DMS79 treated with DMSO at 0.1 percent for 48 hours (cell line): ENCODE results near the gene IGF1R.

Source experiments
- DNase-seq: peaks from one replicate; lab custom pipeline; 2025; lab: John Stamatoyannopoulos, UW

Gene IGF1R

GRCh38 chr15:98799461-98800390 is 151.4 kb downstream of the IGF1R start:
- DNase-seq, result no peak

- peak; percentile 14 for DNase-seq
Observed at GRCh38 chr15:98800437-98801233, 152.3 kb downstream of the IGF1R start.

- no peak for DNase-seq
Observed at GRCh38 chr15:98801234-98801561, 152.9 kb downstream of the IGF1R start.

GRCh38 chr15:98802187-98802586 is 153.8 kb downstream of the IGF1R start:
- no peak for DNase-seq

GRCh38 chr15:98803228-98804056 is 155.1 kb downstream of the IGF1R start:
- no peak for DNase-seq

- DNase-seq, result no peak
Observed at GRCh38 chr15:98804057-98804380, 155.7 kb downstream of the IGF1R start.

GRCh38 chr15:98805434-98806274 is 157.3 kb downstream of the IGF1R start:
- no peak for DNase-seq

- no peak for DNase-seq
Observed at GRCh38 chr15:98806275-98806895, 158.0 kb downstream of the IGF1R start.

- DNase-seq, result no peak
Observed at GRCh38 chr15:98807262-98807661, 158.9 kb downstream of the IGF1R start.

GRCh38 chr15:98809273-98809672 is 160.9 kb downstream of the IGF1R start:
- no peak for DNase-seq

GRCh38 chr15:98812716-98813446 is 164.5 kb downstream of the IGF1R start:
- no peak for DNase-seq

- DNase-seq, result no peak
Observed at GRCh38 chr15:98813951-98814350, 165.6 kb downstream of the IGF1R start.

GRCh38 chr15:98815207-98815606 is 166.9 kb downstream of the IGF1R start:
- DNase-seq, result no peak

GRCh38 chr15:98817745-98818144 is 169.4 kb downstream of the IGF1R start:
- no peak for DNase-seq

GRCh38 chr15:98823012-98823458 is 174.7 kb downstream of the IGF1R start:
- DNase-seq, result peak; percentile 10

GRCh38 chr15:98823616-98824015 is 175.3 kb downstream of the IGF1R start:
- DNase-seq, result no peak

- DNase-seq, result no peak
Observed at GRCh38 chr15:98824595-98824994, 176.3 kb downstream of the IGF1R start.

GRCh38 chr15:98826658-98827057 is 178.3 kb downstream of the IGF1R start:
- peak; percentile 28 for DNase-seq

GRCh38 chr15:98827217-98827616 is 178.9 kb downstream of the IGF1R start:
- peak; percentile 26 for DNase-seq

- no peak for DNase-seq
Observed at GRCh38 chr15:98830034-98830634, 181.8 kb downstream of the IGF1R start.
